ENCODE results near the gene HERC4. TPM values are rescaled to one million over a fixed set of nuclear protein-coding genes. Genes with fewer than 3 reads are reported as not detected.

HERC4 gene
- total RNA-seq, 3 donors from 2014 or later: 43.2 to 81.4 (median 66.2) TPM

GRCh38 chr10:68053553-68053952 is 21.5 kb downstream of the HERC4 start:
- no peaks in the 10 kb centered on the region for H3K9me3 ChIP-seq
- no peaks in the 10 kb centered on the region for H3K36me3 ChIP-seq
- H3K4me3 ChIP-seq: no peak overlapping the region
- no peaks in the 10 kb centered on the region for H3K4me1 ChIP-seq
- no peaks in the 10 kb centered on the region for H3K27me3 ChIP-seq
- no peak for DNase-seq (ENCODE audit: low spot score in 2 of 2)
- TF ChIP-seq CTCF (IDR thresholded peaks at IDR 0.05) (no peak), POLR2AphosphoS5 (IDR thresholded peaks at IDR 0.05) (no peak), POLR2A (IDR thresholded peaks at IDR 0.05) (no peak)
- intact Hi-C loops (cut with DNase I; ENCODE audit: low total_unique reads): no loop called here
- no peak overlapping the region for H3K27ac ChIP-seq

DNA sequence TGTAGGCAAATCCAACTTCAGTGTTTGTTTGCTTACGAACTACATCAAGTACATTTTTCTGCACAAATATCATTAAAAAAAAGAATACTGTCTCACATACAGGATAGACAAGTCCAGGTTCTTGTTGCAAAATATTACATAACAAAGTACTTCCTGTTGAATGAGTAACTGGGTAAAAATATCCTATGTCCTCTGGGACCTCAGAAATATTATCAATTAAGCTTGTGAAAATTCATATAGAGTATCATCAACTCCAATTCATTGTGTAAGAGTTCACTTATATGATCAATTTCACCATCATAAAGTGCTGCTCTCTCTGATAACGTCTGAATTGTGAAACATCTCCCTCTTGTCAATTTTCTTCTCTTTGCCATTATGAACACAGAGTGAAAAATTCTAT is 22.6 kb downstream of the HERC4 start:
- Histone ChIP-seq H3K27me3 (no peaks in the 10 kb centered on the region), H3K4me1 (no peaks in the 10 kb centered on the region), H3K9me3 (no peaks in the 10 kb centered on the region), H3K27ac (no peak overlapping the region), H3K36me3 (no peaks in the 10 kb centered on the region), H3K4me3 (no peak overlapping the region)
- no peak for DNase-seq (ENCODE audit: low spot score in 2 of 2)
- TF ChIP-seq CTCF (IDR thresholded peaks at IDR 0.05) (no peak), POLR2A (IDR thresholded peaks at IDR 0.05) (no peak), POLR2AphosphoS5 (IDR thresholded peaks at IDR 0.05) (no peak)
- intact Hi-C loops (cut with DNase I; ENCODE audit: low total_unique reads): no loop called here

- Histone ChIP-seq H3K36me3 (no peaks in the 10 kb centered on the region), H3K4me1 (no peaks in the 10 kb centered on the region), H3K4me3 (no peak overlapping the region), H3K27ac (no peak overlapping the region), H3K27me3 (no peaks in the 10 kb centered on the region), H3K9me3 (no peaks in the 10 kb centered on the region)
- no peak for DNase-seq (ENCODE audit: low spot score in 2 of 2)
- intact Hi-C loops (cut with DNase I; ENCODE audit: low total_unique reads): loop anchor here (10.0 kb wide), 1 partner anchor 445 kb away; no protein-coding TSS in a partner anchor
- TF ChIP-seq POLR2AphosphoS5 (IDR thresholded peaks at IDR 0.05) (no peak), CTCF (IDR thresholded peaks at IDR 0.05) (no peak), POLR2A (IDR thresholded peaks at IDR 0.05) (no peak)
Measured at GRCh38 chr10:68049289-68050078, 25.6 kb downstream of the HERC4 start.

DNA sequence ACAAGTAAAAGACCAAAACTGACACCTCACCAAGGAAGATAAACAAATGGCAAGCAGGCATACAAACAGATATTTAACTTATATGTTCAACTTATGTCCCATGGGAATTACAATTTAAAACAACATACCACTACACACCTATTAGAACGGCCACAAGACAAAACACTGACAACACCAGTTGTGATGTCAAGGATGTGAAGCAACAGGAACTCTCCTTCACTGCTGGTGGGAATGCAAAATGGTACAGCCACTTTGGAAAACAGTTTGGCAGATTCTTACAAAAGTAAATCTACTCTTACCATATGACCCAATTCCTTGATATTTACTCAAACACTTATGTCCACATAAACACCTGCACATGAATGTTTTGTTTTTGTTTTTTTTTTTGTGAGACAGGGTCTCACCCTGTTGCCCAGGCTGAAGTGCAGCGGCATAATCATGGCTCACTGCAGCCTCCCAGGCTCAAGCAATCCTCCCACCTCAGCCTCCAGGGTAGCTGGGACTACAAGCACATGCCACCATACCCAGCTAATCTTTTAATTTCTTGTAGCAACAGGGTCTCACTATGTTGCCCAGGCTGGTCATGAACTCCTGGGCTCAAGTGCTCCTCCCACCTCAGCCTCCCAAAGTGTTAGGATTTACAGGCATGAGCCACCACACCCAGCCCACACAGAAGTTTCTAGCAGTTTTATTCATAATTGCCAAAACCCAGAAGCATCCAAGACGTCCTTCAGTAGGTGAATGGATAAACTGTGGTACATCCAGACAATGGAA is 27.3 kb downstream of the HERC4 start:
- Histone ChIP-seq H3K4me1 (no peaks in the 10 kb centered on the region), H3K27ac (no peak overlapping the region), H3K9me3 (no peaks in the 10 kb centered on the region), H3K4me3 (no peak overlapping the region), H3K27me3 (no peaks in the 10 kb centered on the region), H3K36me3 (no peaks in the 10 kb centered on the region)
- no peak for DNase-seq (ENCODE audit: low spot score in 2 of 2)
- TF ChIP-seq POLR2A (IDR thresholded peaks at IDR 0.05) (no peak), CTCF (IDR thresholded peaks at IDR 0.05) (no peak), POLR2AphosphoS5 (IDR thresholded peaks at IDR 0.05) (no peak)
- intact Hi-C loops (cut with DNase I; ENCODE audit: low total_unique reads): loop anchor here (10.0 kb wide), 1 partner anchor 447 kb away; no protein-coding TSS in a partner anchor

DNA sequence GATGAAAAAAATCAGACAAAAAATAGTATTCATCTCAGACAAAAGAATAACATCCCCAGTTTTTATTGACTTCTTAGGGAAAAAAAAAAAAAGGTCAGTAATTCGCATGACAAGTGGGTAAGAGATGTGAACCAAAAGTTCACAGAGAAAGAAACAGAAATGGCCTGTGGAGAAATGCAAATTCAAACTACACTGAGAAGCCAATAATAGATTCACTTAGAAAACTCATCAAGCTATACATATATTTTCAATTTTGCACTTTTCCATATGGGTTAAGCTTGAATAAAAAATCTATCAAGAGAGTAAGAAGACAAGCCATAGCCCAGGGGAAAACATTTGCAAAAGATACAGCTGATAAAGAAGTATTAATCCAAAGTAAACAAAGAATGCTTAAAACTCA is 28.0 kb downstream of the HERC4 start:
- Histone ChIP-seq H3K36me3 (no peaks in the 10 kb centered on the region), H3K27ac (no peak overlapping the region), H3K9me3 (no peaks in the 10 kb centered on the region), H3K27me3 (no peaks in the 10 kb centered on the region), H3K4me1 (no peaks in the 10 kb centered on the region), H3K4me3 (no peak overlapping the region)
- TF ChIP-seq POLR2A (IDR thresholded peaks at IDR 0.05) (no peak), POLR2AphosphoS5 (IDR thresholded peaks at IDR 0.05) (no peak), CTCF (IDR thresholded peaks at IDR 0.05) (no peak)
- intact Hi-C loops (cut with DNase I; ENCODE audit: low total_unique reads): loop anchor here (10.0 kb wide), 1 partner anchor 448 kb away; no protein-coding TSS in a partner anchor
- DNase-seq (ENCODE audit: low spot score in 2 of 2): no peak

Measured in breast epithelium (tissue), 4 donors.